Measurements from ENCODE around the gene ANAPC13. TPM values are rescaled to one million over a fixed set of nuclear protein-coding genes. Genes with fewer than 3 reads are reported as not detected.

ANAPC13 gene
- total and polyA plus RNA-seq, 2 of the 13 experiments (the other 11 are each of a cell fraction or from before 2014, with no cell fraction given) = 48.7 to 69.1 TPM

DNA sequence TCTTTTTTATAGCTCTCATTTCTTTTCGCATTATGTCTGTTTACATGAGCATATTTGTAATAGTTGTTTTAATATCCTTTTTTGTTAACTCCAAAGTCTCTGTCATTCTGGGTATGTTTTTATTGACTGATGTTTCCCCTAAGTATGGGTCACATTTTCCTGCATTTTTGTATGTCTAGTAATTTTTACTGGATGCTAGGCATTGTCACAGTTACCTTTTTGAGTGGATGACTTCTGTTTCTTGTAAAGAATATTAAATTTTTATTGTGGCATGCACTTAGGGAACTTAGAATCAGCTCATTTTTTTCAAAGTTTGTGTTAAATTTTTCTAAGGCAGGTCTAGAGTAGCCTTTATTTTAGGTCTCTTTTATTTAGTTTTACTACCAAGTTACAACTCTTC is 40.7 kb downstream of the ANAPC13 start:
- Histone ChIP-seq H3K36me3 (replicated peaks in 1 of 2; ENCODE audit: control insufficient read depth in 1 of 2, insufficient read depth in 2 of 2, low read length in 2 of 2) (no peaks in the 10 kb centered on the region), H3K4me2 (ENCODE audit: low read depth, low read length) (no peak overlapping the region), H2AFZ (ENCODE audit: low read length) (no peak overlapping the region), H3K4me1 (ENCODE audit: insufficient read depth, low read length) (peaks cover 13% of the 10 kb centered on the region; the same call in 1 of the 2 replicates), H3K27me3 (ENCODE audit: control insufficient read depth in 1 of 2, insufficient read depth in 2 of 2, low read length in 2 of 2) (peaks cover 0 to 2% of the 10 kb centered on the region in 2 experiments; a peak in 2 of 5 replicates), H3K9ac (ENCODE audit: insufficient read depth, low read depth, low read length) (no peak overlapping the region), H3K9me3 (ENCODE audit: low read length) (no peaks in the 10 kb centered on the region), H4K20me1 (ENCODE audit: insufficient read depth, low read length) (no peaks in the 10 kb centered on the region), H3K27ac (ENCODE audit: extremely low read length, insufficient read depth, low read length) (no peak overlapping the region), H3K79me2 (ENCODE audit: insufficient read depth, low read length) (no peaks in the 10 kb centered on the region), H3K4me3 (replicated peaks in 1 of 3; ENCODE audit: insufficient read depth in 1 of 3, low read depth in 2 of 3, low read length in 3 of 3) (no peak overlapping the region)
- intact Hi-C loops (cut with micrococcal nuclease; ENCODE audit: unreplicated experiment) = no loop called here
- ChIA-PET CTCF (ENCODE audit: low intra/inter-chr PET ratio, low total read pairs) (no interaction called here), POLR2A (no interaction called here)
- no peak for ATAC-seq
- in situ Hi-C loops (cut with HindIII; ENCODE audit: extremely low pct_ligation_motif_present, low pct_unique_long_range_greater_than_20kb) = no loop called here
- DNase-seq (ENCODE audit: low spot score) = no peak
- no TSS peak for BruUV-seq (replicated peaks)
- 84% methylated on average over 1 of the region's 1 CpG for WGBS (ENCODE audit: low lambda C conversion rate)
- no peak for FAIRE-seq
- TF ChIP-seq ZNF607 (CRISPR knock-in tag; IDR thresholded peaks at IDR 0.05; ENCODE audit: borderline replicate concordance) = no peak
- TF ChIP-seq ZNF326 (CRISPR knock-in tag; IDR thresholded peaks at IDR 0.05; ENCODE audit: borderline replicate concordance) = no peak
- TF ChIP-seq, protein P1, sequence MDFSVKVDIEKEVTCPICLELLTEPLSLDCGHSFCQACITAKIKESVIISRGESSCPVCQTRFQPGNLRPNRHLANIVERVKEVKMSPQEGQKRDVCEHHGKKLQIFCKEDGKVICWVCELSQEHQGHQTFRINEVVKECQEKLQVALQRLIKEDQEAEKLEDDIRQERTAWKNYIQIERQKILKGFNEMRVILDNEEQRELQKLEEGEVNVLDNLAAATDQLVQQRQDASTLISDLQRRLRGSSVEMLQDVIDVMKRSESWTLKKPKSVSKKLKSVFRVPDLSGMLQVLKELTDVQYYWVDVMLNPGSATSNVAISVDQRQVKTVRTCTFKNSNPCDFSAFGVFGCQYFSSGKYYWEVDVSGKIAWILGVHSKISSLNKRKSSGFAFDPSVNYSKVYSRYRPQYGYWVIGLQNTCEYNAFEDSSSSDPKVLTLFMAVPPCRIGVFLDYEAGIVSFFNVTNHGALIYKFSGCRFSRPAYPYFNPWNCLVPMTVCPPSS (IDR thresholded peaks at IDR 0.05) = no peak
- no peak for TF ChIP-seq BCL6 (CRISPR knock-in tag; IDR thresholded peaks at IDR 0.05)
- no peak for TF ChIP-seq ZNF713 (CRISPR knock-in tag; IDR thresholded peaks at IDR 0.05)
- no peak for TF ChIP-seq PHF20 (CRISPR knock-in tag; IDR thresholded peaks at IDR 0.05)
- no peak for TF ChIP-seq SSRP1 (CRISPR knock-in tag; IDR thresholded peaks at IDR 0.05)
- no peak for TF ChIP-seq ZSCAN20 (CRISPR knock-in tag; IDR thresholded peaks at IDR 0.05; ENCODE audit: borderline replicate concordance)
- TF ChIP-seq, protein P2, sequence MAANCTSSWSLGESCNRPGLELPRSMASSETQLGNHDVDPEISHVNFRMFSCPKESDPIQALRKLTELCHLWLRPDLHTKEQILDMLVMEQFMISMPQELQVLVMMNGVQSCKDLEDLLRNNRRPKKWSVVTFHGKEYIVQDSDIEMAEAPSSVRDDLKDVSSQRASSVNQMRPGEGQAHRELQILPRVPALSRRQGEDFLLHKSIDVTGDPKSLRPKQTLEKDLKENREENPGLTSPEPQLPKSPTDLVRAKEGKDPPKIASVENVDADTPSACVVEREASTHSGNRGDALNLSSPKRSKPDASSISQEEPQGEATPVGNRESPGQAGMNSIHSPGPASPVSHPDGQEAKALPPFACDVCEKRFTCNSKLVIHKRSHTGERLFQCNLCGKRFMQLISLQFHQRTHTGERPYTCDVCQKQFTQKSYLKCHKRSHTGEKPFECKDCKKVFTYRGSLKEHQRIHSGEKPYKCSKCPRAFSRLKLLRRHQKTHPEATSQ (CRISPR knock-in tag; IDR thresholded peaks at IDR 0.05; ENCODE audit: borderline replicate concordance) = no peak
- no peak for TF ChIP-seq ZNF329 (CRISPR knock-in tag; IDR thresholded peaks at IDR 0.05; ENCODE audit: low read depth)
- no peak for TF ChIP-seq MED8 (CRISPR knock-in tag; IDR thresholded peaks at IDR 0.05; ENCODE audit: insufficient replicate concordance)

Measured in HepG2 (cell line).